ENCODE results near the gene RAI1.
A peak's percentile ranks its signal among the peaks of the same experiment; 100 is the strongest.

The RAI1 gene

DNA sequence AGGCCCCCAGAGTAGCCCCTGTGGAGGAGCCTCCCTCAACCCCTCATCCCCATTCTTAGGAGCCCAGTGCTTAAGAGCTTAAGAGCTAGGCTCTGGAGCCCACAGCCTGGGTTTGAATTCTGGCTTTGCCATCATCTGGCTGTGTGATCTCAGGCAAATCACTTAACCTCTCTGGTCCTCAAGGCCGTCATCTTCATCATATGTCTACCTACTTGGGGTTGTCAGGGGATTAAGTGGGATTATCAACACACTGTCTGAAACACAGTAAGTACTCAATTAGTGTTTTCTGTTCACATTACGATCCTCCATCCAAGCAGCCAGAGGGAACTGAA, 150.7 kb downstream of the RAI1 start:
- Histone ChIP-seq H3K23ac (ENCODE audit: low read length in 2 of 2) (no peak overlapping the region), H3K4me1 (ENCODE audit: control insufficient read depth, insufficient read depth, low read depth, low read length) (peaks cover 28% of the 10 kb centered on the region), H4K8ac (ENCODE audit: low read length) (peak overlapping the region; percentile 24), H3K36me3 (ENCODE audit: control insufficient read depth in 1 of 2, insufficient read depth in 2 of 2, low read depth in 1 of 2, low read length in 2 of 2) (peaks cover 20 to 29% of the 10 kb centered on the region in 2 experiments), H4K91ac (ENCODE audit: low read length) (no peak overlapping the region), H3K14ac (ENCODE audit: low read length in 2 of 2) (peak overlapping the region in 1 of 2 experiments; percentile 86), H3K4me2 (ENCODE audit: low read length, poor library complexity, severe bottlenecking) (no peak overlapping the region), H3K27me3 (ENCODE audit: control insufficient read depth in 1 of 2, insufficient read depth in 1 of 2, low read length in 2 of 2) (no peaks in the 10 kb centered on the region), H2BK12ac (ENCODE audit: low read length in 2 of 2) (no peak overlapping the region), H2AK5ac (ENCODE audit: low read length, severe bottlenecking) (no peak overlapping the region), H3K27ac (ENCODE audit: low read length, poor library complexity, severe bottlenecking) (no peak overlapping the region), H2BK5ac (ENCODE audit: low read depth, low read length, poor library complexity, severe bottlenecking) (no peak overlapping the region), H3K9ac (ENCODE audit: low read length) (no peak overlapping the region), H3K4me3 (ENCODE audit: insufficient read depth in 1 of 2, low read depth in 1 of 2, low read length in 2 of 2) (no peak overlapping the region), H2BK120ac (ENCODE audit: low read depth, low read length) (no peak overlapping the region), H2BK15ac (ENCODE audit: low read depth, poor library complexity, severe bottlenecking) (no peak overlapping the region), H3K18ac (ENCODE audit: low read depth in 1 of 2, low read length in 2 of 2) (no peak overlapping the region), H2AFZ (ENCODE audit: low read depth, low read length) (no peak overlapping the region), H3K9me3 (ENCODE audit: control insufficient read depth, low read length) (no peaks in the 10 kb centered on the region), H3K4ac (ENCODE audit: low read depth in 1 of 2, low read length in 2 of 2) (no peak overlapping the region), H3K79me1 (replicated peaks; ENCODE audit: low read length, poor library complexity, severe bottlenecking) (peaks cover 45% of the 10 kb centered on the region)
- no peak for DNase-seq
- 96% methylated on average over 2 of the region's 2 CpGs for WGBS

- H3K9ac ChIP-seq (ENCODE audit: low read length) = peak overlapping the region; percentile 29
- no peak overlapping the region for H2BK5ac ChIP-seq (ENCODE audit: low read depth, low read length, poor library complexity, severe bottlenecking)
- peaks cover 16% of the 10 kb centered on the region in 2 experiments for H3K36me3 ChIP-seq (ENCODE audit: control insufficient read depth in 1 of 2, insufficient read depth in 2 of 2, low read depth in 1 of 2, low read length in 2 of 2)
- H3K4me3 ChIP-seq (ENCODE audit: insufficient read depth in 1 of 2, low read depth in 1 of 2, low read length in 2 of 2) = no peak overlapping the region
- no peaks in the 10 kb centered on the region for H3K27me3 ChIP-seq (ENCODE audit: control insufficient read depth in 1 of 2, insufficient read depth in 1 of 2, low read length in 2 of 2)
- 85% methylated on average over 7 of the region's 8 CpGs for WGBS
- no peak overlapping the region for H3K27ac ChIP-seq (ENCODE audit: low read length, poor library complexity, severe bottlenecking)
- H2AK5ac ChIP-seq (ENCODE audit: low read length, severe bottlenecking) = no peak overlapping the region
- H3K79me1 ChIP-seq (replicated peaks; ENCODE audit: low read length, poor library complexity, severe bottlenecking) = peaks cover 33% of the 10 kb centered on the region
- no peak overlapping the region for H3K18ac ChIP-seq (ENCODE audit: low read depth in 1 of 2, low read length in 2 of 2)
- H3K23ac ChIP-seq (ENCODE audit: low read length in 2 of 2) = no peak overlapping the region
- no peak overlapping the region for H2BK120ac ChIP-seq (ENCODE audit: low read depth, low read length)
- no peak overlapping the region for H4K91ac ChIP-seq (ENCODE audit: low read length)
- H2BK12ac ChIP-seq (ENCODE audit: low read length in 2 of 2) = no peak overlapping the region
- H3K4me2 ChIP-seq (ENCODE audit: low read length, poor library complexity, severe bottlenecking) = no peak overlapping the region
- no peak overlapping the region for H3K14ac ChIP-seq (ENCODE audit: low read length in 2 of 2)
- H3K9me3 ChIP-seq (ENCODE audit: control insufficient read depth, low read length) = no peaks in the 10 kb centered on the region
- H3K4me1 ChIP-seq (ENCODE audit: control insufficient read depth, insufficient read depth, low read depth, low read length) = peaks cover 35% of the 10 kb centered on the region
- no peak overlapping the region for H2AFZ ChIP-seq (ENCODE audit: low read depth, low read length)
- H3K4ac ChIP-seq (ENCODE audit: low read depth in 1 of 2, low read length in 2 of 2) = no peak overlapping the region
- DNase-seq = no peak
- no peak overlapping the region for H4K8ac ChIP-seq (ENCODE audit: low read length)
- no peak overlapping the region for H2BK15ac ChIP-seq (ENCODE audit: low read depth, poor library complexity, severe bottlenecking)
Measured at GRCh38 chr17:17833658-17834357, 152.6 kb downstream of the RAI1 start.

- Histone ChIP-seq H3K27ac (ENCODE audit: low read length, poor library complexity, severe bottlenecking) (no peak overlapping the region), H3K27me3 (ENCODE audit: control insufficient read depth in 1 of 2, insufficient read depth in 1 of 2, low read length in 2 of 2) (no peaks in the 10 kb centered on the region), H2BK5ac (ENCODE audit: low read depth, low read length, poor library complexity, severe bottlenecking) (no peak overlapping the region), H2BK12ac (ENCODE audit: low read length in 2 of 2) (no peak overlapping the region), H3K14ac (ENCODE audit: low read length in 2 of 2) (no peak overlapping the region), H3K4me1 (ENCODE audit: control insufficient read depth, insufficient read depth, low read depth, low read length) (peaks cover 36% of the 10 kb centered on the region), H4K8ac (ENCODE audit: low read length) (peak overlapping the region; percentile 25), H3K23ac (ENCODE audit: low read length in 2 of 2) (peak overlapping the region in 1 of 2 experiments; percentile 61), H2AFZ (ENCODE audit: low read depth, low read length) (no peak overlapping the region), H4K91ac (ENCODE audit: low read length) (peak overlapping the region; percentile 83), H3K4me2 (ENCODE audit: low read length, poor library complexity, severe bottlenecking) (no peak overlapping the region), H3K4me3 (ENCODE audit: insufficient read depth in 1 of 2, low read depth in 1 of 2, low read length in 2 of 2) (peak overlapping the region in 1 of 2 experiments; percentile 84), H2BK15ac (ENCODE audit: low read depth, poor library complexity, severe bottlenecking) (peak overlapping the region; percentile 77), H3K79me1 (replicated peaks; ENCODE audit: low read length, poor library complexity, severe bottlenecking) (peaks cover 27% of the 10 kb centered on the region), H3K36me3 (ENCODE audit: control insufficient read depth in 1 of 2, insufficient read depth in 2 of 2, low read depth in 1 of 2, low read length in 2 of 2) (peaks cover 13 to 16% of the 10 kb centered on the region in 2 experiments), H3K9me3 (ENCODE audit: control insufficient read depth, low read length) (no peaks in the 10 kb centered on the region), H3K18ac (ENCODE audit: low read depth in 1 of 2, low read length in 2 of 2) (peak overlapping the region in 1 of 2 experiments; percentile 6), H3K9ac (ENCODE audit: low read length) (peak overlapping the region; percentile 97), H2AK5ac (ENCODE audit: low read length, severe bottlenecking) (peak overlapping the region; percentile 46), H3K4ac (ENCODE audit: low read depth in 1 of 2, low read length in 2 of 2) (peak overlapping the region in 1 of 2 experiments; percentile 46), H2BK120ac (ENCODE audit: low read depth, low read length) (no peak overlapping the region)
- 90% methylated on average over 4 of the region's 4 CpGs for WGBS
- DNase-seq = no peak
Measured at GRCh38 chr17:17834974-17835373, 153.7 kb downstream of the RAI1 start.

GRCh38 chr17:17835415-17836249, 154.4 kb downstream of the RAI1 start:
- no peak overlapping the region for H2AFZ ChIP-seq (ENCODE audit: low read depth, low read length)
- H3K9me3 ChIP-seq (ENCODE audit: control insufficient read depth, low read length) = no peaks in the 10 kb centered on the region
- peak overlapping the region; percentile 14 to 75 for H2BK12ac ChIP-seq (ENCODE audit: low read length in 2 of 2)
- H4K91ac ChIP-seq (ENCODE audit: low read length) = peak overlapping the region; percentile 90
- DNase-seq = no peak
- no peak overlapping the region for H3K23ac ChIP-seq (ENCODE audit: low read length in 2 of 2)
- no peak overlapping the region for H2BK5ac ChIP-seq (ENCODE audit: low read depth, low read length, poor library complexity, severe bottlenecking)
- H3K27me3 ChIP-seq (ENCODE audit: control insufficient read depth in 1 of 2, insufficient read depth in 1 of 2, low read length in 2 of 2) = no peaks in the 10 kb centered on the region
- peaks cover 8 to 12% of the 10 kb centered on the region in 2 experiments for H3K36me3 ChIP-seq (ENCODE audit: control insufficient read depth in 1 of 2, insufficient read depth in 2 of 2, low read depth in 1 of 2, low read length in 2 of 2)
- peak overlapping the region in 1 of 2 experiments; percentile 84 for H3K4me3 ChIP-seq (ENCODE audit: insufficient read depth in 1 of 2, low read depth in 1 of 2, low read length in 2 of 2)
- H3K79me1 ChIP-seq (replicated peaks; ENCODE audit: low read length, poor library complexity, severe bottlenecking) = peaks cover 22% of the 10 kb centered on the region
- H3K4me1 ChIP-seq (ENCODE audit: control insufficient read depth, insufficient read depth, low read depth, low read length) = peaks cover 39% of the 10 kb centered on the region
- 37% methylated on average over 22 of the region's 25 CpGs for WGBS
- peak overlapping the region; percentile 97 for H3K9ac ChIP-seq (ENCODE audit: low read length)
- H4K8ac ChIP-seq (ENCODE audit: low read length) = no peak overlapping the region
- H2BK120ac ChIP-seq (ENCODE audit: low read depth, low read length) = peak overlapping the region; percentile 29
- peak overlapping the region; percentile 2 for H3K27ac ChIP-seq (ENCODE audit: low read length, poor library complexity, severe bottlenecking)
- H3K4ac ChIP-seq (ENCODE audit: low read depth in 1 of 2, low read length in 2 of 2) = peak overlapping the region; percentile 46 to 87
- H3K14ac ChIP-seq (ENCODE audit: low read length in 2 of 2) = peak overlapping the region in 1 of 2 experiments; percentile 63
- H2AK5ac ChIP-seq (ENCODE audit: low read length, severe bottlenecking) = peak overlapping the region; percentile 46
- H2BK15ac ChIP-seq (ENCODE audit: low read depth, poor library complexity, severe bottlenecking) = peak overlapping the region; percentile 92
- H3K4me2 ChIP-seq (ENCODE audit: low read length, poor library complexity, severe bottlenecking) = peak overlapping the region; percentile 70
- peak overlapping the region; percentile 6 to 75 for H3K18ac ChIP-seq (ENCODE audit: low read depth in 1 of 2, low read length in 2 of 2)
